AG09319 (cell line): ENCODE results near the gene SPRY1.

Experiments used
- DNase-seq: peaks from one replicate; pipeline ENCODE4 v3.0.0-alpha.2; 2010; ENCODE audit warnings: low read depth; ENCODE audit errors: extremely low read depth
- CTCF ChIP-seq: IDR thresholded peaks from 2 replicates; pipeline ENCODE4 v1.5.1; 2011; ENCODE audit warnings: low read depth, mild to moderate bottlenecking, inconsistent platforms, low read length, moderate library complexity

SPRY1 gene

GRCh38 chr4:123412091-123412505 is 15.5 kb downstream of the SPRY1 start:
- DNase-seq: no peak
- no peak for TF ChIP-seq CTCF

- no peak for TF ChIP-seq CTCF
- DNase-seq: no peak
These were observed 16.3 kb downstream of the SPRY1 start for GRCh38 chr4:123412700-123413512.

- no peak for DNase-seq
- no peak for TF ChIP-seq CTCF
These were observed 19.0 kb downstream of the SPRY1 start for GRCh38 chr4:123415576-123415975.

GRCh38 chr4:123415977-123416376 is 19.4 kb downstream of the SPRY1 start:
- no peak for TF ChIP-seq CTCF
- no peak for DNase-seq

GRCh38 chr4:123417813-123418212 is 21.2 kb downstream of the SPRY1 start:
- no peak for DNase-seq
- no peak for TF ChIP-seq CTCF

- DNase-seq: peak; percentile 82
- no peak for TF ChIP-seq CTCF
These were observed 21.8 kb downstream of the SPRY1 start for GRCh38 chr4:123418351-123418931.

GRCh38 chr4:123419885-123420755 is 23.5 kb downstream of the SPRY1 start:
- DNase-seq: no peak
- no peak for TF ChIP-seq CTCF
